T-helper 2 cell treated with Interferon-gamma antibody and Interleukin-4, amounts not matched to agents 5 μg/mL and 100 μg/mL, for 36 hours (primary cell): Measurements from ENCODE around the gene PHC3.

Source experiments
- DNase-seq: peaks from one replicate; pipeline ENCODE4 v3.0.0; 2021; ENCODE audit warnings: low spot score
- H3K27ac Mint-ChIP-seq: one replicate; pipeline ENCODE4 v1.8.0; 2021; ENCODE audit warnings: mild to moderate bottlenecking, mixed read lengths
- H3K27me3 Mint-ChIP-seq: one replicate; pipeline ENCODE4 v1.8.0; 2021; ENCODE audit warnings: low read depth, mixed read lengths
- H3K36me3 Mint-ChIP-seq: one replicate; pipeline ENCODE4 v1.8.0; 2021; ENCODE audit warnings: low read depth, mixed read lengths
- H3K4me1 Mint-ChIP-seq: one replicate; pipeline ENCODE4 v1.8.0; 2021; ENCODE audit warnings: low read depth, mixed read lengths
- H3K4me3 Mint-ChIP-seq: one replicate; pipeline ENCODE4 v1.8.0; 2022; ENCODE audit warnings: mild to moderate bottlenecking, moderate library complexity, mixed read lengths
- H3K9me3 Mint-ChIP-seq: one replicate; pipeline ENCODE4 v1.8.0; 2021; ENCODE audit warnings: mixed read lengths

Gene PHC3

DNA sequence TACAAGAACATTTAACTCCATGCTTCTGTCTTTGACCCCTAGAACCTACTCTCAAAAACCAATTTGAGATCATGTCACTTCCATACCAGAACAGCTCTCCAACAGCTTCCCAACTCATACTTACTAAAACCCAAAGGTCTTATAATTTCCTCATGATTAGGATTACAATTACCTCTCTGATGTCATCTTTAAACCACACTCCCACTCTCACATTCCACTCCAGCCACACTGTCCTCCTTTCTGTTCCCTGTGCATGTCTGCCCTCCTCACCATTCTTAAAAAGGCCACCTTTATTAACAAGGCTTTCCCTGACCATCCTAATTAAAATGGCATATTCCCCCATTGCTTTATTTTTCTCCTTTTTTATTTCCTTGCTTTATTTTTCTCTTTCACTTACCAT, 18.9 kb downstream of the PHC3 start:
- H3K27me3 Mint-ChIP-seq = no peaks in the 10 kb centered on the region
- DNase-seq = no peak
- H3K27ac Mint-ChIP-seq = no peak overlapping the region
- H3K4me1 Mint-ChIP-seq = peaks cover 29% of the 10 kb centered on the region
- H3K9me3 Mint-ChIP-seq = no peaks in the 10 kb centered on the region
- peaks cover 69% of the 10 kb centered on the region for H3K36me3 Mint-ChIP-seq
- H3K4me3 Mint-ChIP-seq = no peak overlapping the region

DNA sequence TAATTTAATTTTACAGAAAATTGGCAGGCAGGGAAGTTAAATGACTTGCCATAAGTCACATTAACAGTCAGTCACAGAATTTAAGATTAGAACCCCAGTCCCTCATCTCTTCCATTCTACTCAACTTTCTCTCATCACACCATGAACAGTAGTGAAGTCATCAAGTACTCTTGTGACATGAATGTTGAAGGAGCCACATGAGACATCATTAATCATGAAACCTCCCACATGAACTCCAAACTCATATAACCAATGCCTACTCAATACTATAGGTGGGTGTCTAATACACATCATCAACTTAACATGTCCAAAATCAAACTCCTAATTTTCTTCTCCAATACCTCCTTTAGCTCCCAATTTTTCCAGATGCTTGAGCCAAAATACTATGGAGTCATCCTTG, 19.5 kb downstream of the PHC3 start:
- Mint-ChIP-seq H3K4me3 (no peak overlapping the region), H3K27me3 (no peaks in the 10 kb centered on the region), H3K9me3 (no peaks in the 10 kb centered on the region), H3K4me1 (peaks cover 29% of the 10 kb centered on the region), H3K36me3 (peaks cover 69% of the 10 kb centered on the region), H3K27ac (no peak overlapping the region)
- DNase-seq = no peak

GRCh38 chr3:170159933-170160332, 21.6 kb downstream of the PHC3 start:
- H3K9me3 Mint-ChIP-seq = no peaks in the 10 kb centered on the region
- peak overlapping the region; percentile 52 for H3K27ac Mint-ChIP-seq
- peaks cover 29% of the 10 kb centered on the region for H3K4me1 Mint-ChIP-seq
- no peaks in the 10 kb centered on the region for H3K27me3 Mint-ChIP-seq
- peaks cover 66% of the 10 kb centered on the region for H3K36me3 Mint-ChIP-seq
- no peak for DNase-seq
- H3K4me3 Mint-ChIP-seq = no peak overlapping the region

GRCh38 chr3:170159459-170159858, 22.1 kb downstream of the PHC3 start:
- H3K36me3 Mint-ChIP-seq = peaks cover 66% of the 10 kb centered on the region
- H3K4me1 Mint-ChIP-seq = peaks cover 29% of the 10 kb centered on the region
- no peaks in the 10 kb centered on the region for H3K9me3 Mint-ChIP-seq
- H3K4me3 Mint-ChIP-seq = no peak overlapping the region
- H3K27me3 Mint-ChIP-seq = no peaks in the 10 kb centered on the region
- H3K27ac Mint-ChIP-seq = no peak overlapping the region
- DNase-seq = no peak

DNA sequence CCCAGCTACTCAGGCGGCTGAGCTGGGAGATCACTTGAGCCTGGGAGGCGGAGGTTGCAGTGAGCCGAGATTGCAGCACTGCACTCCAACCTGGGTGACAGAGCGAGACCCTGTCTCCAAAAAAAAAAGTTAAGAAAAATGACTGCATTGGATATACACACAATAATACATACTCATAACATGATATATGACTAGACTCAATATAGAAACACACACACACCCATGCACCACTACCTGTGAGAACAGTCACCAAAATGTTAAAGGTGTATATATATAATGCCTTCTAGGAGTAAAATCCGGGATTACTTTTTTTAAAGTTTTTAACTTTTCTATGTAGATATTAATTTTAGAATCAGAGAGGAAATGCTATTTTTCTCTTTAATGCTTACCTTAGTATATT, 25.9 kb downstream of the PHC3 start:
- peaks cover 43% of the 10 kb centered on the region for H3K36me3 Mint-ChIP-seq
- H3K4me1 Mint-ChIP-seq = peaks cover 24% of the 10 kb centered on the region
- no peaks in the 10 kb centered on the region for H3K27me3 Mint-ChIP-seq
- H3K9me3 Mint-ChIP-seq = no peaks in the 10 kb centered on the region
- H3K27ac Mint-ChIP-seq = no peak overlapping the region
- no peak for DNase-seq
- no peak overlapping the region for H3K4me3 Mint-ChIP-seq

DNA sequence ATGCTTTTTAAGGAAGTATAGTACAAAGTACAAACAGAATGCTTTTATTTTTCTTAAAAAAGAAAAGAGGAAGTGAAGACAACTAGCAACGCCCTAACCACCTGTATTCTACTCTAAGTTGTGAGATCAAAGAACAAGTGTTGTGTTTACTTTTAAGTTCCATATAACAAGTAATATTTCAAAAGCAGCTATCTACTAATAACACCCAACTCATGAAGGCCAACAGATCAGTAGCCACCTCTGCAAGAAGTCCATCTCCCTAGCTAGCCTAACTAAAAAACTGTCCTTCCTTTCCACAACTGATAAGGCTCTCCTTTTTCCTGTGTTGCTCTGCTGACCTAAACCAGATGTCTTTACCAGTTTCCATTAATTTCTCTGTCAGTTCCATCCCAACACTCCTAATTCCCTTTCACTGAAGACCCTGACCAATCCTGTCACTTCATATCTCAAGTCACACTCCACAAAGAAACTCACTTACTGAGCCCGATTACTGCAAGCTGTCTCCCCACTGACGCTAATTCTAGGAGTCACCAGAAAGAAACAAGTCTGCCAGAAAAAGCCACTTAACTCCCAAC, 26.9 kb downstream of the PHC3 start:
- H3K4me1 Mint-ChIP-seq = peaks cover 19% of the 10 kb centered on the region
- no peaks in the 10 kb centered on the region for H3K9me3 Mint-ChIP-seq
- no peaks in the 10 kb centered on the region for H3K27me3 Mint-ChIP-seq
- peak overlapping the region; percentile 72 for H3K4me3 Mint-ChIP-seq
- DNase-seq = no peak
- peak overlapping the region; percentile 82 for H3K27ac Mint-ChIP-seq
- peaks cover 41% of the 10 kb centered on the region for H3K36me3 Mint-ChIP-seq

GRCh38 chr3:170154084-170154483, 27.4 kb downstream of the PHC3 start:
- DNase-seq = no peak
- H3K4me3 Mint-ChIP-seq = no peak overlapping the region
- peaks cover 17% of the 10 kb centered on the region for H3K4me1 Mint-ChIP-seq
- no peaks in the 10 kb centered on the region for H3K9me3 Mint-ChIP-seq
- no peaks in the 10 kb centered on the region for H3K27me3 Mint-ChIP-seq
- H3K27ac Mint-ChIP-seq = no peak overlapping the region
- H3K36me3 Mint-ChIP-seq = peaks cover 38% of the 10 kb centered on the region

DNA sequence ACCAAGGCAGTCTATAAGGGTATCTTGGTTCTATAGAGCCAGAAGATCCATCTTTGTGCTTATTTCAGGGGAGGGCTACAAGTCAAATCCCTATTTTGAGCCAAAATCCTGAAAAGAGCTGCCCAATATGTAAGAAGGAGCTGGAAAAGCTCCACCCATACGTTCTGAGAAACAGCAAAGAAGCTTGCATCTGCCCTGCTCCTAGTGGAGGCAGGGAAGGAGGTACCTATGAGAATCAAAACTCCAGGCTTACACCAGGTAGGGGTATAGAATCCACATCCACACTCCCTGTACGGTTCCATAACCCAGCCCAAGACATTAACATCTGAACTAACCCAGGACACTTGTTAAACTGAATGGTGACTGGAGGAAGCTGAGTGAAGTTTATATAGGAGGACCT, 30.0 kb downstream of the PHC3 start:
- Mint-ChIP-seq H3K27ac (no peak overlapping the region), H3K36me3 (peaks cover 33% of the 10 kb centered on the region), H3K4me3 (no peak overlapping the region), H3K4me1 (peaks cover 17% of the 10 kb centered on the region), H3K27me3 (no peaks in the 10 kb centered on the region), H3K9me3 (no peaks in the 10 kb centered on the region)
- no peak for DNase-seq

- H3K27me3 Mint-ChIP-seq = no peaks in the 10 kb centered on the region
- H3K9me3 Mint-ChIP-seq = no peaks in the 10 kb centered on the region
- H3K27ac Mint-ChIP-seq = no peak overlapping the region
- no peak overlapping the region for H3K4me3 Mint-ChIP-seq
- peaks cover 31% of the 10 kb centered on the region for H3K36me3 Mint-ChIP-seq
- H3K4me1 Mint-ChIP-seq = peaks cover 12% of the 10 kb centered on the region
- DNase-seq = no peak
These were observed 32.5 kb downstream of the PHC3 start for GRCh38 chr3:170149016-170149415.

DNA sequence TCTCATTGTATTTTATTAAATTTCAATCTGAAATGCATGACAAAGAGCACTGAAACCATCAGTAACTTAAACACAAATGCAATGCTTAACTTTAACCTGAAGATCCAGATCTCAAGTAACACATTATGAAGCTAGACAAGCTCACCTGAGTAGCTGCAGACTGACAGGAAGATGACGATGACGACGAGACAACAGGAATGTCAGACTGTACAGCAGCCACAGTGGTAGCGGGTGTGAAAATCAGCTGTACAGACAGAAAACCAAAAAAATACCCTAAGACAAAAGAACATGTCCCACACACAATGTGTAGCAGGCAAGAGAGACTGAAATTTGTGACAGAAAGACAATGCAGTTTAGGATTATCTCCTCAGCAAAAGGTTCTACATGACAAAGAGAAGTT, 36.3 kb downstream of the PHC3 start:
- no peaks in the 10 kb centered on the region for H3K27me3 Mint-ChIP-seq
- no peak overlapping the region for H3K27ac Mint-ChIP-seq
- H3K36me3 Mint-ChIP-seq = peaks cover 29% of the 10 kb centered on the region
- no peaks in the 10 kb centered on the region for H3K9me3 Mint-ChIP-seq
- peaks cover 9% of the 10 kb centered on the region for H3K4me1 Mint-ChIP-seq
- no peak overlapping the region for H3K4me3 Mint-ChIP-seq
- no peak for DNase-seq

DNA sequence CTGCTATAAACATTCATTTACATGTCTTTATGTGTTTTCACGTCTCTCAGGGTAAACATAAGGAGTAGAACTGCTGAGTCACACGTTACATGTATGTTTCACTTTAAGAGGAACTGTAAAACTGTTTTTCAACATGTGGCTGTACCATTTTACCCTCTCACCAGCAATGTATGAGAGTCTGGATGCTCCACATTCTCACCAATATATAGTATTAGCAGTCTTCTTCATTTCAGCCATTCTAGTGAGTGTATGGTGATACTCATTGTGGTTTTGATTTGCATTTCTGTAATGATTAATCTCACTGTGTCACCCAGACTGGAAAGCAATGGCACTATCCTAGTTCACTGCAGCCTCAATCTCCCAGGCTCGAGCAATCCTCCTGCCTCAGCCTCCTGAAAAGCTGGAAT, 37.1 kb downstream of the PHC3 start:
- H3K27me3 Mint-ChIP-seq = no peaks in the 10 kb centered on the region
- no peak overlapping the region for H3K4me3 Mint-ChIP-seq
- H3K27ac Mint-ChIP-seq = no peak overlapping the region
- no peaks in the 10 kb centered on the region for H3K9me3 Mint-ChIP-seq
- peaks cover 26% of the 10 kb centered on the region for H3K36me3 Mint-ChIP-seq
- peaks cover 9% of the 10 kb centered on the region for H3K4me1 Mint-ChIP-seq
- no peak for DNase-seq

DNA sequence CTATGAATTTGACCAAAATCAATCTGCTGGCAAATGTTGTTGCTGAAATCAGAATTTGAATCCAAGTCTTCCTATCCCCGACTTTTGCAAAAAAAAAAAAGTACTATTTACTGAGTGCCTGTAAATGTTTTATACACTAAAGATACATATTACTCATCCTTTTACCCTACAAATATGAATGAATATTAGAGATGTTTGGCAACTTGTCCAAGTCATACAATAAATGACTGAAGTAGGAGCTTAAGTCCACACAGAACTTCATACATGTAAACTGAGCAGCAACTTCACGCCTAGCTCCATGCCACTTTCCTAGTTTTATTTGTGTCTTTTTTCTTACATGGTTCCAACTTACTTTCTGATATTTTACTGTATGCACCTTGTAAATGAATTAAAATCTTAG, 39.2 kb downstream of the PHC3 start:
- Mint-ChIP-seq H3K36me3 (peaks cover 24% of the 10 kb centered on the region), H3K4me1 (peaks cover 10% of the 10 kb centered on the region), H3K9me3 (no peaks in the 10 kb centered on the region), H3K27ac (no peak overlapping the region), H3K27me3 (no peaks in the 10 kb centered on the region), H3K4me3 (no peak overlapping the region)
- DNase-seq = no peak

DNA sequence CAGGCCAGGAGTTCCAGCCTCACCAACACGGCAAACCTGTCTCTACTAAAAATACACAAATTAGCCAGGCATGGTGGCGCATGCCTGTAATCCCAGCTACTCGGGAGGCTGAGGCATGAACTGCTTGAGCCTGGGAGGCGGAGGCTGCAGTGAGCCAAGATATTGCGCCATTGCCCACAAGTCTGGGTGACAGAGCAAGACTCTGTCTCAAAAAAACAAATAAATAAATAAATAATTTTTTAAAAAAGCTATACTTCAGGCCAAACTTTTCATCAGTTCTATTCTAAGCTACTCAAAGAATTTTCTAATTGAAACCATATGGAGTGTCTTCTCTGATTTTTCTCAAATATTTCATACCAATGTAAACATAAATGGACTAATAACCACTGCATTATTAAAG, 43.5 kb downstream of the PHC3 start:
- no peak overlapping the region for H3K4me3 Mint-ChIP-seq
- no peaks in the 10 kb centered on the region for H3K27me3 Mint-ChIP-seq
- H3K27ac Mint-ChIP-seq = no peak overlapping the region
- H3K36me3 Mint-ChIP-seq = peaks cover 46% of the 10 kb centered on the region
- no peak for DNase-seq
- peaks cover 9% of the 10 kb centered on the region for H3K4me1 Mint-ChIP-seq
- H3K9me3 Mint-ChIP-seq = peaks cover 13% of the 10 kb centered on the region

DNA sequence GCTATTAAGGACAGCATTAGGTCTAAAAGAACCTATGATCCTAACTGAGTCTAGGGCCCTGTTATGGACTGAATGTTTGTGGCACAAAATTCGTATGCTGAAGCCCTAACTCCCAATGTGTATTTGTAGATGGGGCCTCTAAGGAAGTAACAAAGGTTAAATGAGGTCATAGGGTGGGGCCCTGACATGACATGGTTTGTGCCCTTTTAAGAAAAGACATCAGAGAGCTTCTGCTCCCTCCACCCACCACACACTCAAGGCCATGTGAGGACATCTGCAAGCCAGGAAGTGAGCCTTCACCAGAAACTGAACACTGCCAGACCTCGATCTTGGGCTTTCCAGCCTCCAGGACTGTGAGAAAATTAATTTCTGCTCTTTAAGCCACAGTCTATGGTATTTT, 49.2 kb downstream of the PHC3 start:
- DNase-seq = no peak
- Mint-ChIP-seq H3K27ac (no peak overlapping the region), H3K9me3 (peaks cover 13% of the 10 kb centered on the region), H3K36me3 (peaks cover 67% of the 10 kb centered on the region), H3K4me1 (peaks cover 23% of the 10 kb centered on the region), H3K4me3 (no peak overlapping the region), H3K27me3 (no peaks in the 10 kb centered on the region)

DNA sequence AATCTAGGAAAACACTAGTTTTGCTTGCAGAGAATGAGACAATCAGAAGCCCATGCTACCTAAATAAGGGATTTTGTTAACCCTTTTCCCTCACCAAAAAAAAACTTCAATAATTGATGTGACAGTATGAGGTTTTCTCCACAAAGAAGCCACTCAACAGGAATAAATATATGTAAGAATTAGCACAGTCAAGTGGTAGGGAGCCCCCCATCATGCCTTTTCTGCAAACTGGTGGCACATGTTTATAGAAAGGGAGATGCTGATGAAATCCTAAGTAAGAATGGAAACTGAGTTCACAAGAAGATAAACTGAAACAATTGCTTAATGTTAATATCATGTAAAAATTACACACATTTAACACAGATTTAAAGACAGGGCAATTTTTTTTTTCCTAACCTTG, 51.0 kb downstream of the PHC3 start:
- Mint-ChIP-seq H3K4me3 (no peak overlapping the region), H3K4me1 (peaks cover 18% of the 10 kb centered on the region), H3K27ac (no peak overlapping the region), H3K9me3 (peaks cover 13% of the 10 kb centered on the region), H3K36me3 (peaks cover 57% of the 10 kb centered on the region), H3K27me3 (no peaks in the 10 kb centered on the region)
- no peak for DNase-seq
